ENCODE data around the gene TBX21. TPM values are rescaled to one million over a fixed set of nuclear protein-coding genes. Genes with fewer than 3 reads are reported as not detected.

The TBX21 gene
- total RNA-seq (2014; rRNA removed; shearing (Covaris generic); ENCODE audit: low replicate concordance): not detected in 2 replicates

- in situ Hi-C loops (cut with HindIII; ENCODE audit: low pct_unique_long_range_greater_than_20kb, low sequenced_read_pairs): no loop called here
- DNase-seq (ENCODE audit: low read depth): no peak
Measured at GRCh38 chr17:47733047-47733673, at the start of gene TBX21. TBX21 (plus strand) TSS chr17:47733236; CDS start chr17:47733455, 219 bp downstream.

DNA sequence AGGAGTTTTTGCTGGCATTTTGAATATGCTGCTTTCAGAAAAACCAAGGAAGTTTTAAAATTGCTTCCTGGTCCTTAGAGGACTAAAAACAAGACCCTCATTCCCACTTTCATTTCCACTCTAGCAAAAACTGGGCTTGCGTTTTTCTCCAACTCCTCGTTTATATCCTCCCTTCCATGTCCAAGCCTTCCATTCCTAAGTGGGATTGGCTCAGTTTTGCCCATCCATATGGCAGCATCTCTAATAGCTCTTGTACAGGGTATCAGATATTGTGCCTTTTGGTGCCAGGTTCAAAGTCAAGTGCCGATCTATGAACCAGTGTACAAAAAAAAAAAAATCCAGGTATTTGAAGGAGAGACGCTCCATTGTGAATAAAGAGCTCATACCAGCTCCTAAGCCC lies 49.0 kb upstream of the TBX21 start:
- in situ Hi-C loops (cut with HindIII; ENCODE audit: low pct_unique_long_range_greater_than_20kb, low sequenced_read_pairs): no loop called here
- no peak for DNase-seq (ENCODE audit: low read depth)

DNA sequence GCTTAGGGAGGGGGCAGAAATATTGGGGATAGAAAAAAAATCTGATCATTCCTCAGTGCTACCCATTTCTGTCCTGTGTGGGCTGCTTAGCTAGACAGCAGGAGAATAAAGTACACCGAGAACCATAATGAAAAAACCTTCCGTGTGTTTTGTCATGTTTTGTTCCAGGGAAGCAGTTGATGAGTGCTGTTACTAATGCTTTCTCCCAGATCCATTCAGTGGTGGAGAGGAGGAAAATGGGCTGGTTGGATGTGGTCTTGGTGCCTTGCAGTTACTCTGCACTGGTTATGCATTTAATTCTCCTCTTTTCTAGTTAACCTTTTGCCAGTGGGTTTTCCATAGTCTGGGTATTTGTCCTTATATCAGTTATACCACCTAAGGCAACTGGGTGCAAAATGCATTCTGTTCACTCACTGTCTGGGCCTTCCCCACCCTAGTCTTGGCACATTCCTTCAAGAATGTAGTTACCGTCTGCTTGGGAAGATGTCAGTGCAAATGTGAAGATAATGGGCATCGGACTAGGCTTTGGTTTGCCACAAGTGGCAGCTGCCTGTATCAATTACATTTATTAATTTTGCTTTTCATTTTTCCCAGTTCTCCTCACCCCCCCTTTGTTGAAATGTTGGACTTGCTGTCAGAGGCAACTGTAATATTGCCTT lies 48.4 kb upstream of the TBX21 start:
- in situ Hi-C loops (cut with HindIII; ENCODE audit: low pct_unique_long_range_greater_than_20kb, low sequenced_read_pairs): no loop called here
- DNase-seq (ENCODE audit: low read depth): no peak

GRCh38 chr17:47685556-47686275 lies 47.3 kb upstream of the TBX21 start:
- DNase-seq (ENCODE audit: low read depth): no peak
- in situ Hi-C loops (cut with HindIII; ENCODE audit: low pct_unique_long_range_greater_than_20kb, low sequenced_read_pairs): no loop called here

GRCh38 chr17:47686276-47686635 lies 46.8 kb upstream of the TBX21 start:
- in situ Hi-C loops (cut with HindIII; ENCODE audit: low pct_unique_long_range_greater_than_20kb, low sequenced_read_pairs): no loop called here
- DNase-seq (ENCODE audit: low read depth): no peak

GRCh38 chr17:47686664-47687327 lies 46.2 kb upstream of the TBX21 start:
- no peak for DNase-seq (ENCODE audit: low read depth)
- in situ Hi-C loops (cut with HindIII; ENCODE audit: low pct_unique_long_range_greater_than_20kb, low sequenced_read_pairs): no loop called here

DNA sequence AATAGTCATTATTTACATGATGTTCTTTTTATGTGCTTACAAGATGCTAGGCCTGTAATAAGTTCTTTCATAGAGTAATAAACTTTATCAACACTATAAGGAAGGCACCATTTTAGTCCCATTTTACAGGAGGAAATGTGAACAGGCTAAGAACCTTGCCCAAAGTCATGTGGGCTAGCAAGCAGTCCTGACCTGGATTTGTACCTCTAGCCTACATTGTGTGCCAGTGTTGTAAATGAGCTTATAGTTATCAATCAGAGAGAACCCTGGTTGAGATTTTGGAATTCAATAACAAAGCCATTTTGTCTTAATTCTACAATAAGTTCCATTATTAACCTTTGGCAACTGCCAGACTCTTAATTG lies 45.7 kb upstream of the TBX21 start:
- in situ Hi-C loops (cut with HindIII; ENCODE audit: low pct_unique_long_range_greater_than_20kb, low sequenced_read_pairs): no loop called here
- no peak for DNase-seq (ENCODE audit: low read depth)

DNA sequence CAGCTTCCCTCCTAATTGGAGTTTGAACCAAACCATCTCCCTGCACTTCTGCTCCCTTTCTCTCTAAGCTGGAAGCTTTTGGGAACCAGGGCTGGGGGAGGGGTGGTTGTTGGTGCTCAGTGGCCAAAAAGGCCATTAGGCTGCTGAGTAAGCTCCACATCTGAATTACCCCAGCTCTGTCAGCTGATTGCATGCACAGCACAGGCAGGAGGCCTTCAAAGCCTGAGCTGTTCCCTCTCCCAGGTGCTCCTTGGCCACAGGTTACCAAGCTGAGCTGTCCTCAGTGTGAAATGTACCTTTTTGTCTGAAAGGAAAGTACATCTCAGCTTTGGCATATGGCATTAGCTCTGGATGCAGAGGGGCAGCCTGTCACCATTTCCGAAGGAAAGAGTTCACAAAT lies 45.3 kb upstream of the TBX21 start:
- no peak for DNase-seq (ENCODE audit: low read depth)
- in situ Hi-C loops (cut with HindIII; ENCODE audit: low pct_unique_long_range_greater_than_20kb, low sequenced_read_pairs): no loop called here

GRCh38 chr17:47690121-47690520 lies 42.9 kb upstream of the TBX21 start:
- no peak for DNase-seq (ENCODE audit: low read depth)
- in situ Hi-C loops (cut with HindIII; ENCODE audit: low pct_unique_long_range_greater_than_20kb, low sequenced_read_pairs): no loop called here

DNA sequence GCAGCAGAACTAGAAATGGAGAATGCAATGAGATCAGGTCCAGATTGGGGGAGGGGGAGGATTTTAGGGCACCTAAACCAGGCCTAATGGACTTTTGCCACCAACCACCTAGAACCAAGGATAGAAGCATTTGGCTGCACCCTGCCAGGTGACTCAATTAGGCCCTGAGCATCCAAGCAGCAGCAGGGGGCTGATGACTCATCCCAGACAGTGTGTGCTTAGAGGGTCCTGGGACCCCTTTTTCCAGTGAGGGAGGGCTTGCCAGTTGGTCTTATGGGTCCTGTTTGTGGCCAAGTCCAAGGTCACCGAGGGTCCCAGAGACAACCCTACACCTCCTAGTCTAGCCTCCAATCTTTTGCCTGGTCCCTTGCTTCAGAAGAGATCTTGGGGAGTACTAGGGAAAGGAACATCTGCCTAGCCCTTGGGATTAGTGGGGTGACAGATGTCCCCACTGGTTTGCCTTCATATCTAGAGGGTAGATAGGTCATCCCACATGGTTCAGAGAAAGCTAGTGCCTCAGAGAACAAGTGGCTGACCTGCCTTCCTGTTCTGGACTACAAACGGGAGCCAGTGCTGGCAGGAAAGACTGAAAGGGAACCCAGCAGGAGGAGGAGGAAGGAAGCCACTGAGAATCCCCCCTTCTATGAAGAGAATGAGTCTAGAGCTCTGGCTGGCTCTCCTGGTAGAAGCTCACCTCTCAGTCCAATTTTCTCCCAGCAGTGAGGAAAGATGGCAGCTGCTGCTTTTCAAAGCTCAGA lies 40.7 kb upstream of the TBX21 start:
- DNase-seq (ENCODE audit: low read depth): no peak
- in situ Hi-C loops (cut with HindIII; ENCODE audit: low pct_unique_long_range_greater_than_20kb, low sequenced_read_pairs): no loop called here

DNA sequence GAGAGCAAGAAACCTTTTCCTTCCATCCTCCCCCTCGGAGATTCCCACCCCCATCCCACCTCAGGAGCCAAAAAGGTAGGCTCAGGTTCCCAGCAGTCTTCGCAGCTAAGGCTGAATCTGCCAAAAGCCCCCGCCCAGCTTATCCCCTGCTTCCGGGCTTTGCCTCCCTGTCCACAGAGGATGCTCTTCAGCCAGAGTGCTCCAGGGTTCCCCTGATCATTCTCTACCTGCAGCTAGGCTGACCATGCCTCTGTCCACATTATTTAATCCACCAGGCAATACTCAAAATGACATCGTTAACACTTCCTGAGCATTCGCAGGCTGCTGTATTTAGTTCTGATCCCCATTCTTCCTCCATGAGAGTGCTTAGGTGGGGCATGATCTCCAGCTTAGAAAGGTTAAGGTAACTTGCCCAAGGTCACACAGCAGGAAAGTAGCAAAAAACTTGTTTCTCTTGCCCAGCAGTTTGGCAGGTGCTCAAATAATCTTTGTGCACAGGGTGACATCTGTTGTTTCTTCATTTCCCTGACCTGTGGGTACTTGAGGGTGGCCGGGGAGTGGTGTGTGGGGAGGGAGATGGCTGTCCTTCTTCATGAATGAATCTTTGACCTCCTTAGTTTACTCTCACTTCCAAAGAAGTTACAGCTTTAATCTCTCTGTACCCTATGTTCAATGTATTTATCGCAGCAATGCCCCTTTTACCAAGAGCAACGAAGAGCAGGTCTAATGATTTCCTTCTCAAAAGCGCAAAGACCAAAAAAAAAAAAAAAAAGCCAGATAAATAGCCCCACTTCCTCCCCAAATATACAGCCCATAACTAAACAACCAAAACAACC lies 39.9 kb upstream of the TBX21 start:
- in situ Hi-C loops (cut with HindIII; ENCODE audit: low pct_unique_long_range_greater_than_20kb, low sequenced_read_pairs): no loop called here
- no peak for DNase-seq (ENCODE audit: low read depth)

DNA sequence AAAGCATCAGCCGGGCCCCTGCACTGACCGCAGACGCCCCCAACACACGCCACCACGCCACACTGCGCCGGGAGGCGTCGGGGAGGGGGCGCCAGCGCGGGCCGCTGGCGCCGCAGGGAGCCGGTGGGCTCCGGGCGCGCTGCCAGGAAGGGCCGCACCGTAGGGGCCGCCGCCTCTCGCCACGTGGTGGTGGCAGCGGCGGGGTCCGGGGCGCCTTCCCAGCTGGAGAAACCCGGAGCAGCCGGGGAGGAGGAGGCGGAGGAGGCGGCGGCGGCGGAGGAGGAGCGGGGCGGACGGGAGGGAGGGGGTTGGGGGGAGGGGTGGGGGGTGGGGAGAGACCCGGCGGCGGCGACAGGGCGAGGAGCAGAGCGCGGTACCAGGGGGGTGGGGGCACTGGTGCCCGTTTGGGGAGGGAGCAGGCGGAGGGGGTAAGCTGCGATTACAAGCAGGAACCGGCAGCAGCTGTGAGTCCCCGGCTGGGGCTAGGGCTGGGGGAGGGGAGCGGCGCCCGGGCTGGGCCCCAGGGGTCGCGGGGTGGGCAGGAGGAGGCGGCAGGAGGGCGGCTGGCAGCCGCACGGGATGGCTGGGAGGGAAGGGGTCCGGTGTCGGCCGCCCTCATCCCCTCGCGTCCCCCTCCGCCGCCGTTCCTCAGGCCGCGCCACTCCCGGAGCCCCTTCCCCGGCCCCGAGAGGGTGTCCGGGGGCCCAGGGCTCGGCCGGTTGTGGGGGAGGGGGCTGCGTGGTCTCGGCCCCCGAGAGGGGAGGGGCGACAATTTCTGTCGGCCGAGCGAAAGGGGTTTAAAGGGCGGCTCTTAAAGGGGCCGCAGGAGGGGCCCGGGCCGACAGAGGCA lies 39.1 kb upstream of the TBX21 start, which contains the start of gene TBKBP1:
Gene TBKBP1, plus strand, starts transcription at position 431 of the 850 bp plus-strand sequence. CDS start 1,952 bp downstream, outside the sequence.
- DNase-seq (ENCODE audit: low read depth): no peak
- in situ Hi-C loops (cut with HindIII; ENCODE audit: low pct_unique_long_range_greater_than_20kb, low sequenced_read_pairs): no loop called here

DNA sequence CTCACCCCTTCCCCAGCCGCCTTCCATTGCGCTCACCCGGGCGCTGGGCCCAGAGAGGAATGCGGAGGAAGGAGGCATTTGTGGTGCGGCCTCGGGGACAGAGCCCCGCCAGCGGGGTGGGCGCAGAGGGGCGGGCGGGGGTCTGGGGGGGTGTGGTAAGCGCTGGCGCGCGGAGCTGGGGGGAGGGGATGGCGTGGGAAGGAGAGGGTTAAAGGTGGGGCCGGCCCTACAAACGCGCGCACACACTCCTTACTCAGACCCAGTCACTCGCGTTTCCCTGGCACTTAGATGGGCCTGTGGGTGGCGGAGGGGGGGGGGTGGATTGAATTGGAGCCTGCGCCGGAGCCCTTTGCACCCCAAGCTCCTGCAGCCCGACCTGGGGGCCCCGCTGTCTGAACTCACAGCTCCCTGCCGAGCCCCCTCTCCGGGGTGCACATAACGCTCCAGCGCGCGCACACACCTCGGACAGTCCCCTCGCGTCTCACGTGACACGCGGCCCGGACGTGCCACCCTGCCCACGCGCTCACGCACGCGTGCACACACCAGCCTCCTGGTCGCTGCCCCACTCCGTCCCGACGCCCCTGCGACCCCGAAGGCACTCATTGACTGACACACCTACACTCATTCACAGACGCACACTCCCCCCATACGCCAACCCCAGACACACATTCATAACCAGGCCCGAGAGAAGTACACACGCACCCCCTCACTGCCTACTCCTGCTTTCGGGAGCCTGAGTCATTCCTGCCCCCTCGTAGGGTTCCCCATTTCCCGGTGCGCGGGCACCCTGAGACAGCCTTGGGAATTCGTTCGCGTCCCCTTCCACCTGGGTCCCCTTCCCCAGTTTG lies 38.2 kb upstream of the TBX21 start:
- DNase-seq (ENCODE audit: low read depth): no peak
- in situ Hi-C loops (cut with HindIII; ENCODE audit: low pct_unique_long_range_greater_than_20kb, low sequenced_read_pairs): no loop called here

GRCh38 chr17:47695429-47696376 lies 37.3 kb upstream of the TBX21 start:
- no peak for DNase-seq (ENCODE audit: low read depth)
- in situ Hi-C loops (cut with HindIII; ENCODE audit: low pct_unique_long_range_greater_than_20kb, low sequenced_read_pairs): no loop called here
